ENCODE results near the gene MYL2.

MYL2 gene

GRCh38 chr12:110931315-110931728, 10.9 kb upstream of the MYL2 start:
- DNase-seq (ENCODE audit: insufficient read length, low spot score) (no peak), FAIRE-seq (no peak)
- no peak for TF ChIP-seq SPI1 (IDR thresholded peaks at IDR 0.05; ENCODE audit: low read depth, low read length)
- TF ChIP-seq POLR2A (IDR thresholded peaks at IDR 0.05; ENCODE audit: low read depth, low read length), result no peak
- no peak for TF ChIP-seq POLR2AphosphoS5 (IDR thresholded peaks at IDR 0.05; ENCODE audit: low read depth, low read length)
- no peak for TF ChIP-seq POU2F2 (IDR thresholded peaks at IDR 0.05; ENCODE audit: low read depth, low read length)
- TF ChIP-seq PAX5 (IDR thresholded peaks at IDR 0.05; ENCODE audit: insufficient read depth, low read length, severe bottlenecking), result no peak
- no peak for TF ChIP-seq TAF1 (IDR thresholded peaks at IDR 0.05; ENCODE audit: low read depth, low read length)

GRCh38 chr12:110930348-110931314, 10.3 kb upstream of the MYL2 start:
- DNase-seq (ENCODE audit: insufficient read length, low spot score) (no peak), FAIRE-seq (peak; percentile 90)
- TF ChIP-seq POU2F2 (IDR thresholded peaks at IDR 0.05; ENCODE audit: low read depth, low read length), result no peak

- no peak for TF ChIP-seq POLR2A (IDR thresholded peaks at IDR 0.05; ENCODE audit: low read depth, low read length)
- no peak for DNase-seq (ENCODE audit: insufficient read length, low spot score)
- no peak for FAIRE-seq
Observed at GRCh38 chr12:110929818-110930217, 9.4 kb upstream of the MYL2 start.

GRCh38 chr12:110928700-110929099, 8.3 kb upstream of the MYL2 start:
- FAIRE-seq, result no peak
- TF ChIP-seq POU2F2 (IDR thresholded peaks at IDR 0.05; ENCODE audit: low read depth, low read length), result no peak
- no peak for TF ChIP-seq PAX5 (IDR thresholded peaks at IDR 0.05; ENCODE audit: insufficient read depth, low read length, severe bottlenecking)
- TF ChIP-seq SPI1 (IDR thresholded peaks at IDR 0.05; ENCODE audit: low read depth, low read length), result no peak
- TF ChIP-seq TAF1 (IDR thresholded peaks at IDR 0.05; ENCODE audit: low read depth, low read length), result no peak
- TF ChIP-seq POLR2A (IDR thresholded peaks at IDR 0.05; ENCODE audit: low read depth, low read length), result no peak
- TF ChIP-seq POLR2AphosphoS5 (IDR thresholded peaks at IDR 0.05; ENCODE audit: low read depth, low read length), result no peak
- DNase-seq (ENCODE audit: insufficient read length, low spot score), result no peak

GRCh38 chr12:110927546-110927945, 7.2 kb upstream of the MYL2 start:
- DNase-seq (ENCODE audit: insufficient read length, low spot score) (no peak), FAIRE-seq (no peak)
- TF ChIP-seq POU2F2 (IDR thresholded peaks at IDR 0.05; ENCODE audit: low read depth, low read length), result no peak
- TF ChIP-seq PAX5 (IDR thresholded peaks at IDR 0.05; ENCODE audit: insufficient read depth, low read length, severe bottlenecking), result no peak
- TF ChIP-seq SPI1 (IDR thresholded peaks at IDR 0.05; ENCODE audit: low read depth, low read length), result no peak
- TF ChIP-seq TAF1 (IDR thresholded peaks at IDR 0.05; ENCODE audit: low read depth, low read length), result no peak
- no peak for TF ChIP-seq POLR2A (IDR thresholded peaks at IDR 0.05; ENCODE audit: low read depth, low read length)
- no peak for TF ChIP-seq POLR2AphosphoS5 (IDR thresholded peaks at IDR 0.05; ENCODE audit: low read depth, low read length)

- FAIRE-seq (no peak), DNase-seq (ENCODE audit: insufficient read length, low spot score) (no peak)
- TF ChIP-seq POLR2AphosphoS5 (IDR thresholded peaks at IDR 0.05; ENCODE audit: low read depth, low read length), result no peak
- no peak for TF ChIP-seq POLR2A (IDR thresholded peaks at IDR 0.05; ENCODE audit: low read depth, low read length)
- TF ChIP-seq PAX5 (IDR thresholded peaks at IDR 0.05; ENCODE audit: insufficient read depth, low read length, severe bottlenecking), result no peak
- TF ChIP-seq TAF1 (IDR thresholded peaks at IDR 0.05; ENCODE audit: low read depth, low read length), result no peak
- no peak for TF ChIP-seq SPI1 (IDR thresholded peaks at IDR 0.05; ENCODE audit: low read depth, low read length)
- TF ChIP-seq POU2F2 (IDR thresholded peaks at IDR 0.05; ENCODE audit: low read depth, low read length), result no peak
Observed at GRCh38 chr12:110923692-110924334, 3.4 kb upstream of the MYL2 start.

GRCh38 chr12:110923192-110923591, 2.8 kb upstream of the MYL2 start:
- TF ChIP-seq PAX5 (IDR thresholded peaks at IDR 0.05; ENCODE audit: insufficient read depth, low read length, severe bottlenecking), result no peak
- TF ChIP-seq POLR2AphosphoS5 (IDR thresholded peaks at IDR 0.05; ENCODE audit: low read depth, low read length), result no peak
- no peak for TF ChIP-seq POU2F2 (IDR thresholded peaks at IDR 0.05; ENCODE audit: low read depth, low read length)
- TF ChIP-seq TAF1 (IDR thresholded peaks at IDR 0.05; ENCODE audit: low read depth, low read length), result no peak
- TF ChIP-seq POLR2A (IDR thresholded peaks at IDR 0.05; ENCODE audit: low read depth, low read length), result no peak
- TF ChIP-seq SPI1 (IDR thresholded peaks at IDR 0.05; ENCODE audit: low read depth, low read length), result no peak
- FAIRE-seq (no peak), DNase-seq (ENCODE audit: insufficient read length, low spot score) (no peak)

GRCh38 chr12:110922652-110923051, 2.3 kb upstream of the MYL2 start:
- FAIRE-seq, result no peak
- TF ChIP-seq SPI1 (IDR thresholded peaks at IDR 0.05; ENCODE audit: low read depth, low read length) (no peak), PAX5 (IDR thresholded peaks at IDR 0.05; ENCODE audit: insufficient read depth, low read length, severe bottlenecking) (no peak), POLR2A (IDR thresholded peaks at IDR 0.05; ENCODE audit: low read depth, low read length) (no peak), POLR2AphosphoS5 (IDR thresholded peaks at IDR 0.05; ENCODE audit: low read depth, low read length) (no peak), POU2F2 (IDR thresholded peaks at IDR 0.05; ENCODE audit: low read depth, low read length) (no peak), TAF1 (IDR thresholded peaks at IDR 0.05; ENCODE audit: low read depth, low read length) (no peak)
- no peak for DNase-seq (ENCODE audit: insufficient read length, low spot score)

GRCh38 chr12:110921262-110921661, 883 bp upstream of the MYL2 start:
- DNase-seq (ENCODE audit: insufficient read length, low spot score) (no peak), FAIRE-seq (no peak)
- no peak for TF ChIP-seq PAX5 (IDR thresholded peaks at IDR 0.05; ENCODE audit: insufficient read depth, low read length, severe bottlenecking)
- TF ChIP-seq POU2F2 (IDR thresholded peaks at IDR 0.05; ENCODE audit: low read depth, low read length), result no peak
- no peak for TF ChIP-seq SPI1 (IDR thresholded peaks at IDR 0.05; ENCODE audit: low read depth, low read length)
- no peak for TF ChIP-seq POLR2A (IDR thresholded peaks at IDR 0.05; ENCODE audit: low read depth, low read length)
- TF ChIP-seq TAF1 (IDR thresholded peaks at IDR 0.05; ENCODE audit: low read depth, low read length), result no peak

GRCh38 chr12:110919720-110920119, 659 bp downstream of the MYL2 start:
- no peak for FAIRE-seq
- TF ChIP-seq PAX5 (IDR thresholded peaks at IDR 0.05; ENCODE audit: insufficient read depth, low read length, severe bottlenecking) (no peak), POLR2AphosphoS5 (IDR thresholded peaks at IDR 0.05; ENCODE audit: low read depth, low read length) (no peak), TAF1 (IDR thresholded peaks at IDR 0.05; ENCODE audit: low read depth, low read length) (no peak), SPI1 (IDR thresholded peaks at IDR 0.05; ENCODE audit: low read depth, low read length) (no peak), POU2F2 (IDR thresholded peaks at IDR 0.05; ENCODE audit: low read depth, low read length) (no peak), POLR2A (IDR thresholded peaks at IDR 0.05; ENCODE audit: low read depth, low read length) (no peak)
- no peak for DNase-seq (ENCODE audit: insufficient read length, low spot score)

All from GM12891 (cell line).